ENCODE measurements around the gene RAB7B.

- no peak for TF ChIP-seq POLR2AphosphoS5 (IDR thresholded peaks at IDR 0.05)
- TF ChIP-seq CTCF (IDR thresholded peaks at IDR 0.05) = no peak
- TF ChIP-seq POLR2A (IDR thresholded peaks at IDR 0.05) = no peak
Measured at GRCh38 chr1:206021008-206021625, 17.9 kb upstream of the RAB7B start.
